ENCODE measurements around the gene AEN.

The AEN gene

GRCh38 chr15:88652456-88653199 is 31.5 kb downstream of the AEN start:
- DNase-seq: peak; percentile 16

- peak; percentile 25 for DNase-seq
Measured at GRCh38 chr15:88653200-88654064, 32.3 kb downstream of the AEN start.

GRCh38 chr15:88654430-88655102 is 33.4 kb downstream of the AEN start:
- peak; percentile 14 for DNase-seq

GRCh38 chr15:88655103-88655553 is 34.0 kb downstream of the AEN start:
- peak; percentile 13 for DNase-seq

GRCh38 chr15:88655800-88656488 is 34.8 kb downstream of the AEN start:
- no peak for DNase-seq

- peak; percentile 19 for DNase-seq
Measured at GRCh38 chr15:88656760-88657221, 35.7 kb downstream of the AEN start.

GRCh38 chr15:88657326-88658069 is 36.4 kb downstream of the AEN start:
- DNase-seq: peak; percentile 78

- DNase-seq: peak; percentile 23
Measured at GRCh38 chr15:88658070-88658965, 37.2 kb downstream of the AEN start.

GRCh38 chr15:88658972-88659931 is 38.1 kb downstream of the AEN start:
- peak; percentile 91 for DNase-seq

- peak; percentile 29 for DNase-seq
Measured at GRCh38 chr15:88661041-88661700, 40.0 kb downstream of the AEN start.

GRCh38 chr15:88661761-88662556 is 40.8 kb downstream of the AEN start:
- DNase-seq: no peak

- DNase-seq: no peak
Measured at GRCh38 chr15:88663141-88663621, 42.0 kb downstream of the AEN start.

GRCh38 chr15:88664151-88664778 is 43.1 kb downstream of the AEN start:
- DNase-seq: no peak

GRCh38 chr15:88674661-88675060 is 53.5 kb downstream of the AEN start:
- DNase-seq: no peak

GRCh38 chr15:88678755-88679154 is 57.6 kb downstream of the AEN start:
- no peak for DNase-seq

GRCh38 chr15:88680241-88681001 is 59.3 kb downstream of the AEN start:
- DNase-seq: peak; percentile 66
